Stimulated activated CD4-positive, alpha-beta T cell treated with anti-CD3 and anti-CD28 coated beads, TNF-alpha, amount 100 ng/mL, for 48 hours (primary cell): ENCODE measurements around the gene RPS19.

Source experiments
- DNase-seq, 3 donors: peaks; one replicate each; pipeline ENCODE4 v3.0.0-alpha.2; 2020; ENCODE audit warnings: low read depth in 3 of 3

Gene RPS19

GRCh38 chr19:41915021-41915775 is 55.1 kb downstream of the RPS19 start:
- no peak for DNase-seq

- no peak for DNase-seq
Observed at GRCh38 chr19:41915776-41916414, 55.8 kb downstream of the RPS19 start.

- DNase-seq: no peak
Observed at GRCh38 chr19:41917676-41918075, 57.6 kb downstream of the RPS19 start.

- DNase-seq: no peak
Observed at GRCh38 chr19:41918095-41918494, 58.0 kb downstream of the RPS19 start.

- no peak for DNase-seq
Observed at GRCh38 chr19:41918653-41919244, 58.7 kb downstream of the RPS19 start.

GRCh38 chr19:41919948-41920712 is 60.1 kb downstream of the RPS19 start:
- DNase-seq: no peak

GRCh38 chr19:41920882-41921576 is 61.0 kb downstream of the RPS19 start:
- no peak for DNase-seq

GRCh38 chr19:41921577-41922576 is 61.8 kb downstream of the RPS19 start:
- DNase-seq: no peak
